AG20443 (cell line): Measurements from ENCODE around the gene FAM222B.

Experiments used
- DNase-seq: peaks from one replicate; pipeline ENCODE4 v3.0.0; 2012; ENCODE audit warnings: low spot score, mixed read lengths

FAM222B gene

GRCh38 chr17:28765038-28765437 lies 77.6 kb downstream of the FAM222B start:
- no peak for DNase-seq

DNA sequence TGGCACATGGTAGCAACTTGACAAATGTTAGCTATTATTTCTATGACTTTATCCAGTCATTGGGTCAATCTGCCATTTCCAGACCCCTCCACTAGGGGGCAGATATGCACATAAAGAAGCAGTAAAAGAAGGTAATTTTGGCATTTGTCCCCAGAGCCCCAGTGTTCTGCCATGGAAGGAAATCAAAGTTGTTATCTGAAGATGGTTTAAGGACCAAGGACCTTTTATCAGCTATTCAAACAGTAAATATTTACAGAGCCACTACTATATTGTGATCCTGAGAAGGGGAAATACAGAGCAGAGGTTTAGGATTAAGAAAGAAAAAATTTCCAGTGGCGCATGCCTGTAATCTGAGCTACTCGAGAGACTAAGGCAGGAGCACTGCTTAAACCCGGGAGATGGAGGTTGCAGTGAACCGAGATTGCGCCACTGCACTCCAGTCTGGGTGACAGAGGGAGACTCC lies 78.8 kb downstream of the FAM222B start:
- DNase-seq, result peak; percentile 71

DNA sequence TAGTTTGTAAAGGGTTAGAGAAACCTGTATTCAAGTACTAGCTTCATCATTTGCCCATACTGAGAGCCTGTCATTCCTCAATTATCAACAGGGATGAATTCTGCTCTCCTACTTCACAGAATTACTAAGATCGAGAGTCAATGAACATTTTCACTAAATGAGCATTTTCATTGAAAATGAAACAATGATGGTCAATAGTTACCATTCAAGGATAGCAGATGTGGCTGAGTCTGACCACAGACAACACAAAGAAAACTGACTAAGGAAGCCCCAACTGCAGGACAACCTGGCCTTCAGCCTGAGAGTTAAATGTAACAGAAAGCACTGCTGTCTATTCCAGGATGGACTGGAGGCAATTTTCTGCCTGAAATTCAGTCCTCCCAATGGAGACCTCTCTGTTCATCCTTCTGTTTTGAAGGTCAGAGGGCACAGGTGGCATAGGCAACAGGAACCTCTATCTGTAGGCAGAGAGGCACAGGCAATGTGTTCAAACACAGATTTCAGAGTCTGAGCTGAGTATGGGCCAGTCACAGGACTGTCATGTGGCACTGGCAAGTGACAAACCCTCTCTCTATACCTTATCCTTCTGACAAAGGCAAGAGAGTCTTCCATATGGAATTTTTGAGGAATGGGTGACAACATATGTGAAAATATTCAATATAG lies 79.3 kb downstream of the FAM222B start:
- no peak for DNase-seq

GRCh38 chr17:28760601-28761562 lies 81.7 kb downstream of the FAM222B start:
- DNase-seq, result peak; percentile 61

GRCh38 chr17:28759256-28759865 lies 83.2 kb downstream of the FAM222B start:
- no peak for DNase-seq

GRCh38 chr17:28758411-28759121 lies 84.0 kb downstream of the FAM222B start:
- no peak for DNase-seq

- no peak for DNase-seq
These were observed 86.4 kb downstream of the FAM222B start for GRCh38 chr17:28756049-28756804.

DNA sequence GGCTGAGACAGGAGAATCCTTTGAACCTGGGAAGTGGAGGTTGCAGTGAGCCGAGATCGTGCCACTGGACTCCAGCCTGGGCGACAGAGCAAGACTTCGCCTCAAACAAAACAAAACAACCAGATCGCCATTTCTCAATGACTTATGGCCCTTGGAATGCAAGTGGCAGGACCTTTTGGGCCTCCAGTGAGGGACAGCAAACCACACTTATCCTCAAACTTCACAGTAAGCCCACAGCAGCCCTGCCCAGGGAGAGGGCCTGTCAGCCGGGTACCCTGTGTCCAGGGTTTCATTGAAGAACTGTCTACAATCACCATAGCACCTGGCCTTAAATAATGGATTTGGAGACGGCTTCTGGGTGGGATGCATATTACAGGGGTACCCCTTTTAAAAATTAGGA lies 87.1 kb downstream of the FAM222B start:
- peak; percentile 38 for DNase-seq

GRCh38 chr17:28751600-28752366 lies 90.8 kb downstream of the FAM222B start:
- no peak for DNase-seq

DNA sequence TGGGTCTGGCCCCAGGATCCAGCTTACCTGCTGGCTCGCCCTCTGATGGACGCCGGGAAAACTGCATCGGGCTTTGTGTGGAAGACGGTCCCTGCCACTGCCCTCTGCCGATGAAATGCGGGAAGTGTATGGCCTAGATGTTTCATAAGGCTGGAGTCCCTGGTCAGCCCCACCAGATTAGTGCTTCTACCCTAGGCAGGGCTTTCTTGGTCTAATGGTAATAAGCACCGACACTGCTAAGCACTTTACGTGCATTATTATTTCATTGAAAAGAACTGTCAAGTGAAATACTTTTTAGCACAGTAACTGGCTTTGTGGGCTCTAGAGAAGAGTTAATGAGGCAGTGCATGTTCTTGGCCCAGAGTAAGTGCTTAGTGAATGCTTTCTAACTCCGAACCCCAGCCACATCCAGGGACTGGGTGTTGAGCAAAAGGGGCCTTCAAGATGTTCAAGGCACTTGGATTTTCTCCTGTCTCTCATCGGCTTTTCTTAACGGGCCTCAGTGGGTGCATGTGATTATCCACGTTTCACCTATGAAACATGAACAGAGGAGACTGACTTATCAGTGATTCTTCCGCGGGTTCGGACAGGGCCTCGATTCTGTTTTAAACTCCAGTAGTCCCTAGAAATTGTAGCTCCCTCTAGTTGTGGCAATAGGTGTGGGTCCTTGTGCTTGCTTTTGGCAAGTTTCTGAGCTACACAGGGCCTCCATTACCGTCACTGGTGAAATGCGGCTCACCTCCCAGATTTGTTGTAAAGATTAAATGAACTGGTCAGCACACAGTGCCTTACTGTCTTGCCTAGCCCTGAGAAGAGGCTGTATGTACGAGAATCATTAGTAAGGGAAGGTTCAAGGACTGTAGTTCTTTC lies 92.2 kb downstream of the FAM222B start:
- DNase-seq, result peak; percentile 89

GRCh38 chr17:28749516-28750177 lies 92.9 kb downstream of the FAM222B start:
- DNase-seq, result no peak

- no peak for DNase-seq
These were observed 93.6 kb downstream of the FAM222B start for GRCh38 chr17:28748852-28749515.

DNA sequence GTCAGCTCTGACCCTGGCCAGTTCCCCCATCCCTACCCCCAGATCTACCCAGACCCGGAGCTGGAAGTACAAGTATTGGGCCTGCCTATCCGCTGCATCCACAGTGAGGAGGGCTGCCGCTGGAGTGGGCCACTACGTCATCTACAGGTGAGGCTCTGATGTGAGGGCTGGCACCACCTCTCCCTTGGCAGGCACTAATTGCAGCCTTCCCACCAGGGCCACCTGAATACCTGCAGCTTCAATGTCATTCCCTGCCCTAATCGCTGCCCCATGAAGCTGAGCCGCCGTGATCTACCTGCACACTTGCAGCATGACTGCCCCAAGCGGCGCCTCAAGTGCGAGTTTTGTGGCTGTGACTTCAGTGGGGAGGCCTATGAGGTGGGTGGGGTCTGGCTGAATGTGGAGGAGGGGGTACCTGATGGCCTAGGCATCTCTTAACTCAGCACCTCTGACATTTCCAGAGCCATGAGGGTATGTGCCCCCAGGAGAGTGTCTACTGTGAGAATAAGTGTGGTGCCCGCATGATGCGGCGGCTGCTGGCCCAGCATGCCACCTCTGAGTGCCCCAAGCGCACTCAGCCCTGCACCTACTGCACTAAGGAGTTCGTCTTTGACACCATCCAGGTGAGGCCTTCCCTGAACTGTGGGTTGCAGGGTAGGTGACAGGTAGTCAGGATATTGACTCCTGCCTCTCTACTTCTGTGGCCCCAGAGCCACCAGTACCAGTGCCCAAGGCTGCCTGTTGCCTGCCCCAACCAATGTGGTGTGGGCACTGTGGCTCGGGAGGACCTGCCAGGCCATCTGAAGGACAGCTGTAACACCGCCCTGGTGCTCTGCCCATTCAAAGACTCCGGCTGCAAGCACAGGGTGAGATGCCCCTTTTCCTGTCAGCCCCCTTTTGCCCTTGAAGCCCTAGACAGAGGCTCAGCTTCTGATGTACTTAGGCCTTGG lies 94.5 kb downstream of the FAM222B start:
- DNase-seq, result no peak

DNA sequence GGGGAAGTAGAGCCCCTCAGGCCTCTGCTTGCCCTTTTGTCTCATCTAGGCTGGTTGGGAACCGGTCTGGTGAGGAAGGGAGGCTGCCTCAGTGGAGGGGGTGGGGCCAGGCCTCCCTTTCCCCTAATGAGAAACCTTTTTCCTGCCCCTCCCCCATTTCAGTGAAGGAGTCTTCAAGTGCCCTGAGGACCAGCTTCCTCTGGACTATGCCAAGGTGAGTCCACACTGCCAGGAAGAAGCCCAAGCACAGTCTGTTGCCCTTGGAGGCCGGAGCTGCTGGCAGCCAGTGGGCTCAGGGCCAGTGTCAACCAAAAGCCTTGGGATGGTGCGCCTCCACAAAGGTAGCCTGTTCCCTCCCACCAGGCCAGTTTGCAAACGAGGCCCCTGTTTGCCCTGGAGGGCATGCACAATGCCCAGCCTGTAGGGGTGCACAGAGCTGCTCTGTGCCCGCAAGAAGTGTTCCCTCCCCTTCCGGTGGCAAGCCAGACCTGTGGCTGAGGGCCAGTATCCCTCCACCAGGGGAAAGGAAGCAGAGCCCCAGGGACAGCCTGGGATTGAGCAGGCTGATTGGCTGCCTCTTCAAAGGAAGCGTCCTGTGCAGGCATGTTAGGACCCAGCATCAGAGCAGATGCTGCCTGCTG lies 95.4 kb downstream of the FAM222B start:
- no peak for DNase-seq

- no peak for DNase-seq
These were observed 96.0 kb downstream of the FAM222B start for GRCh38 chr17:28746611-28747050.

DNA sequence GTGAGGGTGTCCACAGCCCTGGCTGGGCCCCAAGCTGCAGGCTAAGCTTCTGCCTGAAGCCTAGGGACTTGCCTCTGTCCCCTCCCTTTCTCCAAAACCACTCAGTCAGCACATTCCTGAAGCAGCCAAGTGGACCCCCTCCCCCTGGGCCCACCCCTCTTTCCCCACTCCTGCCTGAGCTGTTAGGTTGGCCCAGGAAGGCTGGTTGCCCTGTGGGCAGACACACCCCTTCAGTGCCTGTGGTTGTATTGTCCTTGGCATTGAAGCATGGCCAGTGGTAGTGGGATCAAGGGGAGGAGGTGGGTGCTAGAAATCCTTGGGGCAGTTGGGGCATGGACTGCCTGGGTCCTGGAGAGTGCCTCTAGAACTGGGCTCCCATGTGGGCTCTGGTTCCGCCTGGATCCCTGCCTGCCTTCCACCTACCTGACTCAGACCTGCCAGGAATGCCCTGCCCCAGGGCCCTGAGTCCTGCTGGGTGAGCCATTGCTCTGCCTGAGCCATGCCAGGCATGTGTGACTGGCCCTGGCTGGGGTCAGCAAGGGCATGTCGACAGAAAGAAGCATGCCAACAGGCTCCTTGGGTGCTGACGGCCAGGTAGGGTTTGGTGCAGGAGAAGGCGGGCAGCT lies 96.7 kb downstream of the FAM222B start:
- no peak for DNase-seq
